K562 (cell line): ENCODE data around the gene BBOX1. TPM values are rescaled to one million over a fixed set of nuclear protein-coding genes. Genes with fewer than 3 reads are reported as not detected.

Experiments used
- KLF13 ChIP-seq: fragments of 450-650 bp; IDR thresholded peaks from 2 replicates; pipeline ENCODE4 v1.6.1; 2016; ENCODE audit warnings: missing genetic modification characterization, low read depth, mild to moderate bottlenecking, missing compliant biosample characterization, moderate library complexity, borderline replicate concordance
- NBN ChIP-seq: fragments of 450-650 bp; IDR thresholded peaks from 2 replicates; pipeline ENCODE4 v1.6.1; 2016; ENCODE audit warnings: low read depth, mild to moderate bottlenecking
- POLR2G ChIP-seq: fragments of 200-400 bp; formaldehyde crosslinking; IDR thresholded peaks from 2 replicates; pipeline ENCODE4 v1.6.1; 2017; ENCODE audit warnings: low read depth, mild to moderate bottlenecking, antibody characterized with exemption, low read length, moderate library complexity
- PTTG1 ChIP-seq: fragments of 450-650 bp; IDR thresholded peaks from 2 replicates; pipeline ENCODE4 v1.6.1; 2016; ENCODE audit warnings: low read depth, mild to moderate bottlenecking, missing genetic modification characterization, missing compliant biosample characterization
- YBX1 ChIP-seq: fragments of 450-650 bp; IDR thresholded peaks from 2 replicates; pipeline ENCODE4 v1.7.1; 2016; ENCODE audit warnings: mild to moderate bottlenecking
- polyA plus RNA-seq, 8 experiments: library from polyadenylated mRNA; depleted of rRNA in 4 of 8; stranded (reverse) in 5 of 8; unstranded in 3 of 8; fragments of >200 nt; fragmentation: Nextera tagmentation in 2 of 8; fragmentation: Illumina TruSeq in 1 of 8; extraction: Ambion mirVana in 2 of 8; extraction: Trizol in 1 of 8; gene quantifications; 2 replicates each; pipeline versions ENCODE4 v1.2.1 to v1.2.3, GENCODE V29; 2011 to 2014; ENCODE audit warnings: inconsistent platforms in 1 of 8, missing spikeins in 1 of 8
- total RNA-seq, 7 experiments: library from RNA; depleted of rRNA in 6 of 7; stranded (reverse); fragments of >200 nt in 6 of 7; fragmentation: Illumina TruSeq in 2 of 7; extraction: Trizol in 2 of 7; gene quantifications; 2 replicates each; pipeline versions ENCODE4 v1.2.1 to v1.2.3, GENCODE V29; 2011 to 2021; ENCODE audit warnings: low replicate concordance in 1 of 7
- TF ChIP-seq, protein P1 (sequence below), 2 experiments: fragments of 450-650 bp in 1 of 2; sonication (generic) in 1 of 2; formaldehyde crosslinking in 1 of 2; IDR thresholded peaks; 2 replicates each; pipeline versions ENCODE4 v1.7.1 to v1.9.0; 2016 to 2022; ENCODE audit warnings: inconsistent platforms in 1 of 2, mild to moderate bottlenecking in 1 of 2, missing genetic modification reagents in 1 of 2
- TF ChIP-seq, protein P2 (sequence below), 3 experiments: IDR thresholded peaks in 2 of 3; conservative IDR thresholded peaks in 1 of 3; 2 replicates each; pipeline ENCODE4 v1.5.1; 2011 to 2012; ENCODE audit warnings: low read length in 3 of 3, mild to moderate bottlenecking in 3 of 3, control low read depth in 2 of 3, improper control_type of control experiment in 1 of 3, inconsistent platforms in 1 of 3, low read depth in 1 of 3, mixed read lengths in 1 of 3, moderate library complexity in 1 of 3; ENCODE audit not compliant: insufficient read depth in 2 of 3

Gene BBOX1
- total and polyA plus RNA-seq, 9 of the 15 experiments (the other 6 are each of a cell fraction or from before 2014, with no cell fraction given): not detected

DNA sequence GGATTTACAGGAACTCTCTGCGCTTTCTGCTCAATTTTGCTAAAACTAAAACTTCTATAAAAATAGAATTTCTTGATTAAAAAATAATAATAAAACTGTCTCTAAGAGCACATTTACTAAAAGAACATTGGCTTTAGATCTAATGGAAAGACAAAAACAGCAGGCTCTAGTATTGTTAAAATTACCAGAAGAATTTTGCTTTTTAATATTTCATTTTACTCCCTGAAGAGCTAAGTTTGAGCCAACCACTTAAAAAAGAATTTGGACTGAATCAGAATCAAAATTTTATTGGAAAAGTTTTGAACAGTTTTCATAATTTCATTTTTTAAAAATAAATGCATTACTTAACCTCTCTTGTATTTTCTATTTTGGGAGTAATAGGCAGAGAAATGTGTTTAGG lies 107.3 kb downstream of the BBOX1 start (continued):
- TF ChIP-seq, protein P1, sequence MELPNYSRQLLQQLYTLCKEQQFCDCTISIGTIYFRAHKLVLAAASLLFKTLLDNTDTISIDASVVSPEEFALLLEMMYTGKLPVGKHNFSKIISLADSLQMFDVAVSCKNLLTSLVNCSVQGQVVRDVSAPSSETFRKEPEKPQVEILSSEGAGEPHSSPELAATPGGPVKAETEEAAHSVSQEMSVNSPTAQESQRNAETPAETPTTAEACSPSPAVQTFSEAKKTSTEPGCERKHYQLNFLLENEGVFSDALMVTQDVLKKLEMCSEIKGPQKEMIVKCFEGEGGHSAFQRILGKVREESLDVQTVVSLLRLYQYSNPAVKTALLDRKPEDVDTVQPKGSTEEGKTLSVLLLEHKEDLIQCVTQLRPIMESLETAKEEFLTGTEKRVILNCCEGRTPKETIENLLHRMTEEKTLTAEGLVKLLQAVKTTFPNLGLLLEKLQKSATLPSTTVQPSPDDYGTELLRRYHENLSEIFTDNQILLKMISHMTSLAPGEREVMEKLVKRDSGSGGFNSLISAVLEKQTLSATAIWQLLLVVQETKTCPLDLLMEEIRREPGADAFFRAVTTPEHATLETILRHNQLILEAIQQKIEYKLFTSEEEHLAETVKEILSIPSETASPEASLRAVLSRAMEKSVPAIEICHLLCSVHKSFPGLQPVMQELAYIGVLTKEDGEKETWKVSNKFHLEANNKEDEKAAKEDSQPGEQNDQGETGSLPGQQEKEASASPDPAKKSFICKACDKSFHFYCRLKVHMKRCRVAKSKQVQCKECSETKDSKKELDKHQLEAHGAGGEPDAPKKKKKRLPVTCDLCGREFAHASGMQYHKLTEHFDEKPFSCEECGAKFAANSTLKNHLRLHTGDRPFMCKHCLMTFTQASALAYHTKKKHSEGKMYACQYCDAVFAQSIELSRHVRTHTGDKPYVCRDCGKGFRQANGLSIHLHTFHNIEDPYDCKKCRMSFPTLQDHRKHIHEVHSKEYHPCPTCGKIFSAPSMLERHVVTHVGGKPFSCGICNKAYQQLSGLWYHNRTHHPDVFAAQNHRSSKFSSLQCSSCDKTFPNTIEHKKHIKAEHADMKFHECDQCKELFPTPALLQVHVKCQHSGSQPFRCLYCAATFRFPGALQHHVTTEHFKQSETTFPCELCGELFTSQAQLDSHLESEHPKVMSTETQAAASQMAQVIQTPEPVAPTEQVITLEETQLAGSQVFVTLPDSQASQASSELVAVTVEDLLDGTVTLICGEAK (IDR thresholded peaks at IDR 0.05): no peak
- TF ChIP-seq, protein P1 (CRISPR knock-in tag; IDR thresholded peaks at IDR 0.05): no peak
- TF ChIP-seq, protein P2, sequence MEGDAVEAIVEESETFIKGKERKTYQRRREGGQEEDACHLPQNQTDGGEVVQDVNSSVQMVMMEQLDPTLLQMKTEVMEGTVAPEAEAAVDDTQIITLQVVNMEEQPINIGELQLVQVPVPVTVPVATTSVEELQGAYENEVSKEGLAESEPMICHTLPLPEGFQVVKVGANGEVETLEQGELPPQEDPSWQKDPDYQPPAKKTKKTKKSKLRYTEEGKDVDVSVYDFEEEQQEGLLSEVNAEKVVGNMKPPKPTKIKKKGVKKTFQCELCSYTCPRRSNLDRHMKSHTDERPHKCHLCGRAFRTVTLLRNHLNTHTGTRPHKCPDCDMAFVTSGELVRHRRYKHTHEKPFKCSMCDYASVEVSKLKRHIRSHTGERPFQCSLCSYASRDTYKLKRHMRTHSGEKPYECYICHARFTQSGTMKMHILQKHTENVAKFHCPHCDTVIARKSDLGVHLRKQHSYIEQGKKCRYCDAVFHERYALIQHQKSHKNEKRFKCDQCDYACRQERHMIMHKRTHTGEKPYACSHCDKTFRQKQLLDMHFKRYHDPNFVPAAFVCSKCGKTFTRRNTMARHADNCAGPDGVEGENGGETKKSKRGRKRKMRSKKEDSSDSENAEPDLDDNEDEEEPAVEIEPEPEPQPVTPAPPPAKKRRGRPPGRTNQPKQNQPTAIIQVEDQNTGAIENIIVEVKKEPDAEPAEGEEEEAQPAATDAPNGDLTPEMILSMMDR (IDR thresholded peaks at IDR 0.05 in 2 of 3, conservative IDR thresholded peaks at IDR 0.05 in 1 of 3; ENCODE audit: insufficient read depth in 2 of 3, low read depth in 1 of 3, low read length in 3 of 3): no peak
- TF ChIP-seq POLR2G: no peak
- TF ChIP-seq NBN: no peak
- no peak for TF ChIP-seq PTTG1 (tag)
- TF ChIP-seq YBX1: no peak
- TF ChIP-seq KLF13 (tag): no peak
- TF ChIP-seq, all 486 proteins: peak for 0
